ENCODE data around the gene BRSK2.

BRSK2 gene

DNA sequence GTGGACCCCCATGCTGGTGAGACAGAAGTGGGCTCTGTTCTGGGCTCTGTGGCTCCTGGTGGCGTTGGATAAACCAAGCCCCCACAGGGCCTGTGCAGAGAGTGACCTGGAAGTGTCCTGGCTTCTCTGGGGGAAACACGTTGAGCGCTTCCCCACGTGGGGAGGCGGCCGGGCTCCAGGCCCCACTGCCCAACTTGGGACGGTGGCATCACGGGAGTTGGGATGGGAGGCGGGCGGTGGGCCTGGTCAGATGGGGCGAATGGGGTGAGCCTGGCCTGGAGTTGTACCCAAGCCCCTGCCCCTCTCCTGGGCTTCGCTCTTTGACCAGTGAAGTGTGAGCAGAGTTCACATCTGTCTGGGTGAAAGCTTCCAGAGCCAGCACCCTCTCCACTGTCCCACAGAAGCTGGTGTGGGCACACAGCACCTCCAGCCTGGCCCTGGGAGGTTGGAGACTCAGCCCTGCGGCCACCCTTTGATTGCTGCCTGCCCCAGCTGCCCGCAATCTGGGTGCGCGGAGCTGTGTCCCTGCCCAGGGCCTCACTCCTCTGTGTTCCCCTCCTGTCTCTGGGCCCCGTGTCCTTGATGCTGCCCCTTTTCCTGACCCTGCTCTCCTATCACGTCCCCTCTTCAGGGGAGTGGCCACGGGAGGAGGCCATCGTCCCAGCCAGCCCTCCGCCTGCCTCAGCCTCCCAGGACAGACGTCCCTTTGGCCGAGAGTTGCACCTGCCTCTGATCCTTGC lies 14.2 kb downstream of the BRSK2 start:
- Histone ChIP-seq H3K9me3 (replicated peaks; ENCODE audit: insufficient read depth, low read length) (no peaks in the 10 kb centered on the region), H2AFZ (ENCODE audit: low read length) (no peak overlapping the region), H3K4me3 (ENCODE audit: low read length) (no peak overlapping the region), H3K4me2 (ENCODE audit: low read depth, low read length) (no peak overlapping the region), H3K27ac (ENCODE audit: low read length) (no peak overlapping the region), H3K36me3 (replicated peaks; ENCODE audit: insufficient read depth, low read length) (no peaks in the 10 kb centered on the region), H3K4me1 (ENCODE audit: low read length) (no peaks in the 10 kb centered on the region), H3K79me2 (ENCODE audit: low read length) (no peaks in the 10 kb centered on the region), H3K27me3 (replicated peaks; ENCODE audit: insufficient read depth, low read length) (peaks cover 75% of the 10 kb centered on the region), H3K9me2 (replicated peaks; ENCODE audit: insufficient read depth, low read length) (no peaks in the 10 kb centered on the region), H3F3A (ENCODE audit: insufficient read depth, low read length) (no peaks in the 10 kb centered on the region), H4K20me1 (ENCODE audit: insufficient read depth, low read length) (no peaks in the 10 kb centered on the region), H3K9ac (ENCODE audit: low read length) (no peak overlapping the region)
- DNase-seq, result no peak
- TF ChIP-seq EZH2phosphoT487 (IDR thresholded peaks at IDR 0.05; ENCODE audit: low read length), result no peak
- TF ChIP-seq, protein P1, sequence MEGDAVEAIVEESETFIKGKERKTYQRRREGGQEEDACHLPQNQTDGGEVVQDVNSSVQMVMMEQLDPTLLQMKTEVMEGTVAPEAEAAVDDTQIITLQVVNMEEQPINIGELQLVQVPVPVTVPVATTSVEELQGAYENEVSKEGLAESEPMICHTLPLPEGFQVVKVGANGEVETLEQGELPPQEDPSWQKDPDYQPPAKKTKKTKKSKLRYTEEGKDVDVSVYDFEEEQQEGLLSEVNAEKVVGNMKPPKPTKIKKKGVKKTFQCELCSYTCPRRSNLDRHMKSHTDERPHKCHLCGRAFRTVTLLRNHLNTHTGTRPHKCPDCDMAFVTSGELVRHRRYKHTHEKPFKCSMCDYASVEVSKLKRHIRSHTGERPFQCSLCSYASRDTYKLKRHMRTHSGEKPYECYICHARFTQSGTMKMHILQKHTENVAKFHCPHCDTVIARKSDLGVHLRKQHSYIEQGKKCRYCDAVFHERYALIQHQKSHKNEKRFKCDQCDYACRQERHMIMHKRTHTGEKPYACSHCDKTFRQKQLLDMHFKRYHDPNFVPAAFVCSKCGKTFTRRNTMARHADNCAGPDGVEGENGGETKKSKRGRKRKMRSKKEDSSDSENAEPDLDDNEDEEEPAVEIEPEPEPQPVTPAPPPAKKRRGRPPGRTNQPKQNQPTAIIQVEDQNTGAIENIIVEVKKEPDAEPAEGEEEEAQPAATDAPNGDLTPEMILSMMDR (IDR thresholded peaks at IDR 0.05; ENCODE audit: low read length), result no peak
- TF ChIP-seq EZH2 (optimal IDR thresholded peaks at IDR 0.05; ENCODE audit: low read depth, low read length), result no peak

DNA sequence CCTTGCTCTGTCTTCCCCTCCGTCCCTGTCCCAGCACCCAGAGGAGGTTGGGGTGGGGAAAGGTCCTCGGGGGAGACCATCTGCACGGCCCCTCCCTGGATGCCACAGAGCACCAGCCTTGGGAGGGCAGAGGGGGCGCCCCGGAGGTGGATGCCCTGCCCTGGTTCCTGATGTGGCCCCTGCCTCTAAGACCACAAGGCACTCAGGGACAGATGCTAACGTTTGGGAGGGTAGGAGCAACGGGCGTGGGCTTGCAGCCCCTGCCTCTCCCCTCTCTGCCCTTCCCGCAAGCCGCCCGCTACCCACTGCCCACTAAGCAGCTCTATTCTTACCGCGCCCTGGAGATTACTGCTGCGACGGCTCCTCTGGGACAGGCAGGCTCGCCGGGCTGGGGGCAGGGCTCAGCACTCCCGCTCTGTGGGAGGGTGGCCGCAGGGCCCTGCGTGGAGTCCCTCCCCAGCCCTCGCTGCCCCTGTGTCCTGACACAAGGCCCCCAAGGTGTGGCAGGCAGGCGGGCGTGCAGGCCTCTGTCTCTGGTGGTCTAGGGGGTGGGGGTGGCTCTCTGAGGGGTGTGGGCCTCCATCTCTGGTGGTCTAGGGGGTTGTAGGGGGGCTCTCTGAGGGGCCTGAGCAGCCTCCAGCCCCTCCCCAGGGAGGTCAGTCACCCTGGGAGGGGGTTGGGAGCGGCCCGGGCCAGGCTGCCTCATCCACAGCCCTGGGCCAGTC lies 14.9 kb downstream of the BRSK2 start:
- H3K4me3 ChIP-seq (ENCODE audit: low read length), result no peak overlapping the region
- H3K9me2 ChIP-seq (replicated peaks; ENCODE audit: insufficient read depth, low read length), result no peaks in the 10 kb centered on the region
- H3K79me2 ChIP-seq (ENCODE audit: low read length), result no peaks in the 10 kb centered on the region
- H2AFZ ChIP-seq (ENCODE audit: low read length), result no peak overlapping the region
- no peak for DNase-seq
- H3K9me3 ChIP-seq (replicated peaks; ENCODE audit: insufficient read depth, low read length), result no peaks in the 10 kb centered on the region
- peaks cover 72% of the 10 kb centered on the region for H3K27me3 ChIP-seq (replicated peaks; ENCODE audit: insufficient read depth, low read length)
- H3F3A ChIP-seq (ENCODE audit: insufficient read depth, low read length), result no peaks in the 10 kb centered on the region
- no peaks in the 10 kb centered on the region for H3K4me1 ChIP-seq (ENCODE audit: low read length)
- H3K27ac ChIP-seq (ENCODE audit: low read length), result no peak overlapping the region
- no peaks in the 10 kb centered on the region for H3K36me3 ChIP-seq (replicated peaks; ENCODE audit: insufficient read depth, low read length)
- no peak for TF ChIP-seq EZH2 (optimal IDR thresholded peaks at IDR 0.05; ENCODE audit: low read depth, low read length)
- TF ChIP-seq, protein P1 (IDR thresholded peaks at IDR 0.05; ENCODE audit: low read length), result no peak
- TF ChIP-seq EZH2phosphoT487 (IDR thresholded peaks at IDR 0.05; ENCODE audit: low read length), result no peak
- no peaks in the 10 kb centered on the region for H4K20me1 ChIP-seq (ENCODE audit: insufficient read depth, low read length)
- H3K4me2 ChIP-seq (ENCODE audit: low read depth, low read length), result no peak overlapping the region
- no peak overlapping the region for H3K9ac ChIP-seq (ENCODE audit: low read length)

DNA sequence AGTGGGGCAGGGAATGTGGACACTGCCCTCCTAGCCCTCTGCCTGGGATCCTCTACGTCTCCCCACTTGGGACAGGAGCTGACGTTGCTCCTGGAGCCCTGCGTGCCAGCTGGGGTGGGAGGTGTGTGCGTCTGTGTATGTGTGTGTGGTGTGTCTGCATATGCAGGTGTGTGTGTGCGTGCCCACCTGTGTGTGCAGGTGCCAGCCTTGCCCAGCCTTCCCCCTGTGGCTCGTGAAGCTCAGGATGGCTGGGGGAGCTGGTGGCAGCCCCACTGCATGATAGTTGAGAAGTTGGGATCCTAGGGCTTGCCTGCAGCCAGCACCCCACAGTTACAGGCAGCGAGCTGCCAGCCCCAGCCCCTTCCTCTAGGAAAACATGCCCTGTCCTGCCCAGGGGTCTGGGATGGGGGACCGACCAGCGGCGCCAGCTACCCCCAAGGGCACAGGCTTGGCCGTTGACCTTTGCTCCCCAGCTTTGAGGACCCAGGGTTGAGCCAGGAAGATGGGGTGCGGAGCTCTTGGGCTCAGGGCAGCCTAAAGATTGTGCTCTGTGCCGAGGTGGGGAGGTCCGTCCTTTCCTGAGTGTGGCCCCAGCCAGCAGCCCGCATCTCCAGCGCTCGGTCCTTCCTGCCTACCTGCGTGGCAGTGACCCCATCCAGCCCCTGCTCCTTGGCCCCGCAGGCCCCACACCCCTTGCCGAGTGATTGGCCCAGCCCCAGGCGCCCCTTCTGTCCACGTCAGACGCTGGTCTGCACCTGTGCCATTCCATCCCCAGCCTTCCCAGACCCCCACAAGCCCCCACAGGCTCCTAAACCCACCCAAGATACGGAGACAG lies 15.7 kb downstream of the BRSK2 start:
- Histone ChIP-seq H3K9me2 (replicated peaks; ENCODE audit: insufficient read depth, low read length) (no peaks in the 10 kb centered on the region), H3K9me3 (replicated peaks; ENCODE audit: insufficient read depth, low read length) (no peaks in the 10 kb centered on the region)
- no peak for TF ChIP-seq EZH2phosphoT487 (IDR thresholded peaks at IDR 0.05; ENCODE audit: low read length)
- TF ChIP-seq EZH2 (optimal IDR thresholded peaks at IDR 0.05; ENCODE audit: low read depth, low read length), result no peak
- TF ChIP-seq, protein P1 (IDR thresholded peaks at IDR 0.05; ENCODE audit: low read length), result no peak

More for the DNA sequence above, 15.7 kb downstream of the BRSK2 start:
- H3K9ac ChIP-seq (ENCODE audit: low read length), result no peak overlapping the region
- no peak overlapping the region for H3K27ac ChIP-seq (ENCODE audit: low read length)
- H3K36me3 ChIP-seq (replicated peaks; ENCODE audit: insufficient read depth, low read length), result no peaks in the 10 kb centered on the region
- no peak overlapping the region for H3K4me3 ChIP-seq (ENCODE audit: low read length)
- no peaks in the 10 kb centered on the region for H3F3A ChIP-seq (ENCODE audit: insufficient read depth, low read length)
- no peaks in the 10 kb centered on the region for H3K79me2 ChIP-seq (ENCODE audit: low read length)
- H3K4me1 ChIP-seq (ENCODE audit: low read length), result no peaks in the 10 kb centered on the region
- no peaks in the 10 kb centered on the region for H4K20me1 ChIP-seq (ENCODE audit: insufficient read depth, low read length)
- no peak overlapping the region for H3K4me2 ChIP-seq (ENCODE audit: low read depth, low read length)
- H3K27me3 ChIP-seq (replicated peaks; ENCODE audit: insufficient read depth, low read length), result peaks cover 64% of the 10 kb centered on the region
- H2AFZ ChIP-seq (ENCODE audit: low read length), result no peak overlapping the region
- DNase-seq, result no peak
